Esophagus squamous epithelium (tissue), 4 donors: Measurements from ENCODE around the gene SORCS1.

Experiments used
- POLR2A ChIP-seq, 4 donors: fragments of 450-650 bp; IDR thresholded peaks; one replicate each; pipeline ENCODE4 v1.6.1; 2017; ENCODE audit warnings: antibody characterized with exemption in 4 of 4, mild to moderate bottlenecking in 4 of 4, moderate library complexity in 3 of 4
- TF ChIP-seq, protein P1 (sequence below), 6 experiments: fragments of 450-650 bp in 4 of 6; fragments of 200-600 bp in 2 of 6; sonication (generic) in 2 of 6; IDR thresholded peaks; one replicate each; pipeline ENCODE4 v1.5.1; 2016 to 2019; ENCODE audit warnings: antibody characterized with exemption in 6 of 6, mild to moderate bottlenecking in 4 of 6, moderate library complexity in 4 of 6

DNA sequence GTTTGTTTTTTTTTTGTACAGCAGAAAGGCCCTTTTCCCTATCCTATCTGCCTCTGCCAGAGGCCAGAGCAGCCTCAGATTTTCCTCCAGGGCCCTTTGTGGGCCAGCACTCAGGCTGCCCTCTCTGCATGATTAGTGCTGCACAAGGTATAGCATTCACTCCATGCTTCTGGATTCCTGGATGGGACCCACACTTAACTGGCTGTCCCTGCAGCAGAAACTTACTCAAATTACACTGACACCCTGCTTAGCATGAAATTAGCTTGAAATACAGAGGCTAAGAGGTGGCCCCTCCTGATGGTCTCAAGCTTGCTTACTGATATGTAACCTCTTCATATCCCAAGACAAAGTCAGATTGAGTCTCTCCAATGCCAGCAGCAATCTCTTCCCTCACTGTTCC lies 239.3 kb downstream of the SORCS1 start:
- TF ChIP-seq, protein P1, sequence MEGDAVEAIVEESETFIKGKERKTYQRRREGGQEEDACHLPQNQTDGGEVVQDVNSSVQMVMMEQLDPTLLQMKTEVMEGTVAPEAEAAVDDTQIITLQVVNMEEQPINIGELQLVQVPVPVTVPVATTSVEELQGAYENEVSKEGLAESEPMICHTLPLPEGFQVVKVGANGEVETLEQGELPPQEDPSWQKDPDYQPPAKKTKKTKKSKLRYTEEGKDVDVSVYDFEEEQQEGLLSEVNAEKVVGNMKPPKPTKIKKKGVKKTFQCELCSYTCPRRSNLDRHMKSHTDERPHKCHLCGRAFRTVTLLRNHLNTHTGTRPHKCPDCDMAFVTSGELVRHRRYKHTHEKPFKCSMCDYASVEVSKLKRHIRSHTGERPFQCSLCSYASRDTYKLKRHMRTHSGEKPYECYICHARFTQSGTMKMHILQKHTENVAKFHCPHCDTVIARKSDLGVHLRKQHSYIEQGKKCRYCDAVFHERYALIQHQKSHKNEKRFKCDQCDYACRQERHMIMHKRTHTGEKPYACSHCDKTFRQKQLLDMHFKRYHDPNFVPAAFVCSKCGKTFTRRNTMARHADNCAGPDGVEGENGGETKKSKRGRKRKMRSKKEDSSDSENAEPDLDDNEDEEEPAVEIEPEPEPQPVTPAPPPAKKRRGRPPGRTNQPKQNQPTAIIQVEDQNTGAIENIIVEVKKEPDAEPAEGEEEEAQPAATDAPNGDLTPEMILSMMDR (IDR thresholded peaks at IDR 0.05) = no peak
- TF ChIP-seq POLR2A (IDR thresholded peaks at IDR 0.05) = no peak
